DND-41 (cell line): ENCODE results near the gene SPSB4.

Experiments used
- ATAC-seq: fragments of 200-7000 bp; cut with Tn5 transposase; 3 replicates; pipeline ENCODE4 v1.9.1; 2021; ENCODE audit warnings: low read depth; ENCODE audit not compliant: insufficient read depth
- DNase-seq: peaks from one replicate; pipeline ENCODE4 v3.0.0-alpha.2; 2020
- H2AFZ ChIP-seq: 2 replicates; pipeline ENCODE4 v1.6.0; 2012; ENCODE audit warnings: low read depth, low read length
- H3K27ac ChIP-seq: 2 replicates; pipeline ENCODE4 v1.5.1; 2012; ENCODE audit warnings: low read length, inconsistent platforms
- H3K27me3 ChIP-seq: fragments of 200-600 bp; sonication (generic); 2 replicates; pipeline ENCODE4 v1.6.0; 2012; ENCODE audit warnings: low read length, mild to moderate bottlenecking, inconsistent platforms; ENCODE audit not compliant: insufficient read depth, poor library complexity
- H3K36me3 ChIP-seq: 2 replicates; pipeline ENCODE4 v1.5.1; 2012; ENCODE audit warnings: low read length, inconsistent platforms; ENCODE audit not compliant: insufficient read depth
- H3K4me1 ChIP-seq: 2 replicates; pipeline ENCODE4 v1.5.1; 2012; ENCODE audit warnings: mild to moderate bottlenecking, low read length; ENCODE audit not compliant: insufficient read depth
- H3K4me2 ChIP-seq: 2 replicates; pipeline ENCODE4 v1.6.0; 2012; ENCODE audit warnings: mild to moderate bottlenecking, moderate library complexity, low read length, inconsistent platforms; ENCODE audit not compliant: insufficient read depth
- H3K4me3 ChIP-seq, 2 experiments: fragments of 200-600 bp in 1 of 2; shearing (Covaris generic) in 1 of 2; 2 replicates each; pipeline ENCODE4 v1.5.1; 2012 to 2016; ENCODE audit warnings: inconsistent platforms in 2 of 2, low read length in 2 of 2, mild to moderate bottlenecking in 2 of 2, low read depth in 1 of 2, moderate library complexity in 1 of 2
- H3K79me2 ChIP-seq: 2 replicates; pipeline ENCODE4 v1.6.0; 2012; ENCODE audit warnings: low read length, inconsistent platforms; ENCODE audit not compliant: insufficient read depth
- H3K9ac ChIP-seq: 2 replicates; pipeline ENCODE4 v1.6.0; 2012; ENCODE audit warnings: low read depth, mild to moderate bottlenecking, inconsistent platforms, low read length, moderate library complexity
- H3K9me3 ChIP-seq: 2 replicates; pipeline ENCODE4 v1.5.1; 2012; ENCODE audit warnings: low read length, moderate library complexity, mild to moderate bottlenecking, inconsistent platforms; ENCODE audit not compliant: insufficient read depth, severe bottlenecking
- H4K20me1 ChIP-seq: 2 replicates; pipeline ENCODE4 v1.6.0; 2012; ENCODE audit warnings: low read length; ENCODE audit not compliant: insufficient read depth
- CTCF ChIP-seq: IDR thresholded peaks from 2 replicates; pipeline ENCODE4 v1.5.1; 2012; ENCODE audit warnings: borderline replicate concordance, low read length, moderate library complexity, mild to moderate bottlenecking; ENCODE audit not compliant: poor library complexity, severe bottlenecking; ENCODE audit errors: extremely low read depth
- EZH2 ChIP-seq: IDR thresholded peaks from 3 replicates; pipeline ENCODE4 v1.6.1; 2012; ENCODE audit warnings: borderline replicate concordance, low read depth, mild to moderate bottlenecking, moderate library complexity, low read length, inconsistent platforms; ENCODE audit not compliant: severe bottlenecking

The SPSB4 gene

DNA sequence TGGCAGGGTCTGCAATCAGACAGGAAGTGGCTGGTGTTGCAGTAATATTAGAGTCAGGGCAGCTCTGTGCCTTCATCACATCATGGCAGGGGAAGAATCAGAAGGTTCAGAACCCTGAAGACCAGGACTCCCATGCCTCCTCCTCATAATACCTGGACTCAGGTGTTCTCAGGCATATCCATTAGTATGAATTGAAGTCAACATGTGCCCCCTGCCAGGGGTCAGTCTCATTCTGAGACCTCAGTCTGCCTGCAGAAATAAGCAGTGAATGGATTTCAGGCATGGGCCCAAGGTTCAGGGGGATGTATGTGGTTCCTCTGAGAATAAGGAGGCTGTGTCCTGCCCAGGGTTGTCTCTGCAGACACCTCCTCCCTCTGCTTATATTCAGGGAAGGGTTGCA is 74.2 kb downstream of the SPSB4 start:
- DNase-seq = no peak
- H3K9me3 ChIP-seq = no peaks in the 10 kb centered on the region
- no peak overlapping the region for H3K4me2 ChIP-seq
- no peak overlapping the region for H3K9ac ChIP-seq
- H4K20me1 ChIP-seq = no peaks in the 10 kb centered on the region; the same call in 1 of the 2 replicates
- no peak for TF ChIP-seq EZH2
- no peak for TF ChIP-seq CTCF
- peak; percentile 59; the same call in 1 of the 3 replicates for ATAC-seq
- H3K27ac ChIP-seq = peak overlapping the region; percentile 21; the same call in 1 of the 2 replicates
- H3K36me3 ChIP-seq = 0 out of 2 replicates have a peak, but pooled peaks cover 4% of the 10 kb centered on the region
- peaks cover 41% of the 10 kb centered on the region for H3K4me1 ChIP-seq
- peaks cover 16% of the 10 kb centered on the region for H3K79me2 ChIP-seq
- no peak overlapping the region for H3K4me3 ChIP-seq
- H2AFZ ChIP-seq = no peak overlapping the region
- H3K27me3 ChIP-seq = no peaks in the 10 kb centered on the region

DNA sequence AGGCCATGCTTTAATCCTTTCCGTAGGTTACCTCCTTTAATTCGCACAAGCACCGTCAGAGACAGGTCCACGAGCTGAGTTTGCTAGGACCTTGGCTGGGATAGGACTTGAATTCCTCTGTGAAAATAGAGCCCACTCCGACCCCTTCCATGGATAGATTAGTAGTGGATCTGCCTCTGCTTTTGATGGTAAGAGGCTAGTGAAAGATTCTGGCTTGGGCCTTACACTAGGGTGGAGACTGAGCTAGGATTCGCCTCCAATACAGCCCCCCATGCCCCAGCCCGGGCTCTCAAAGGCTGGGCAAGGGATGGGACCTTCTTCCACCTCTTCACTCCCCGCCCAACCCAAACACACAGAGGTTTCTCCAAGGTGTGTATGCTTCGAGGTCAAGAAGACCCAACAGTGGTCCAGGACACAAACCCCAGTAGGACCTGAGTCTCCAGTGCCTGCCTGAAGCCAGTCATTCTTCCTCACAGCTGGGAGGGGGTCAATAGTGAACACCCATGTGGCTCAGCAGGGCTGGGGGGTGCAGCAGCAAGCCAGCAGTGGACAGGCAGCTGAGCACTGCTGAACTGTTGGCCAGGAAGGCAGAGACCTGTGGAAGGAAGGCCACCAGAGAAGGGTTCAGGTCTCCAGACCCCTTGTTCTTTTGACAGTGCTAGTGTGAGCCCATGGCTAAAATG is 75.7 kb downstream of the SPSB4 start:
- peaks cover 30% of the 10 kb centered on the region for H3K4me1 ChIP-seq
- no peaks in the 10 kb centered on the region for H3K9me3 ChIP-seq
- DNase-seq (no peak), ATAC-seq (no peak)
- TF ChIP-seq EZH2 (no peak), CTCF (no peak)
- no peaks in the 10 kb centered on the region; the same call in 1 of the 2 replicates for H4K20me1 ChIP-seq
- peaks cover 16% of the 10 kb centered on the region for H3K79me2 ChIP-seq
- no peak overlapping the region for H2AFZ ChIP-seq
- H3K36me3 ChIP-seq = 0 out of 2 replicates have a peak, but pooled peaks cover 4% of the 10 kb centered on the region
- no peak overlapping the region for H3K4me2 ChIP-seq
- no peak overlapping the region for H3K9ac ChIP-seq
- H3K4me3 ChIP-seq = no peak overlapping the region
- peak overlapping the region; percentile 36; the same call in 1 of the 2 replicates for H3K27ac ChIP-seq
- H3K27me3 ChIP-seq = no peaks in the 10 kb centered on the region

GRCh38 chr3:141127344-141128125 is 76.4 kb downstream of the SPSB4 start:
- H3K9me3 ChIP-seq = no peaks in the 10 kb centered on the region

More at GRCh38 chr3:141127344-141128125, 76.4 kb downstream of the SPSB4 start:
- no peak for ATAC-seq
- no peak for DNase-seq
- Histone ChIP-seq H3K4me3 (no peak overlapping the region), H4K20me1 (no peaks in the 10 kb centered on the region; the same call in 1 of the 2 replicates), H3K27ac (peak overlapping the region; percentile 36; the same call in 1 of the 2 replicates), H3K4me2 (no peak overlapping the region), H2AFZ (no peak overlapping the region), H3K36me3 (0 out of 2 replicates have a peak, but pooled peaks cover 4% of the 10 kb centered on the region), H3K9ac (no peak overlapping the region), H3K27me3 (no peaks in the 10 kb centered on the region), H3K4me1 (peaks cover 23% of the 10 kb centered on the region), H3K79me2 (peaks cover 14% of the 10 kb centered on the region)
- TF ChIP-seq EZH2 = no peak
- TF ChIP-seq CTCF = no peak
